ENCODE data around the gene GPR146.
"Not testable (repeated sequence)": the region's sequence is repeated elsewhere in the genome, so short reads cannot be mapped to it uniquely, and the experiment has no call there.

DNA sequence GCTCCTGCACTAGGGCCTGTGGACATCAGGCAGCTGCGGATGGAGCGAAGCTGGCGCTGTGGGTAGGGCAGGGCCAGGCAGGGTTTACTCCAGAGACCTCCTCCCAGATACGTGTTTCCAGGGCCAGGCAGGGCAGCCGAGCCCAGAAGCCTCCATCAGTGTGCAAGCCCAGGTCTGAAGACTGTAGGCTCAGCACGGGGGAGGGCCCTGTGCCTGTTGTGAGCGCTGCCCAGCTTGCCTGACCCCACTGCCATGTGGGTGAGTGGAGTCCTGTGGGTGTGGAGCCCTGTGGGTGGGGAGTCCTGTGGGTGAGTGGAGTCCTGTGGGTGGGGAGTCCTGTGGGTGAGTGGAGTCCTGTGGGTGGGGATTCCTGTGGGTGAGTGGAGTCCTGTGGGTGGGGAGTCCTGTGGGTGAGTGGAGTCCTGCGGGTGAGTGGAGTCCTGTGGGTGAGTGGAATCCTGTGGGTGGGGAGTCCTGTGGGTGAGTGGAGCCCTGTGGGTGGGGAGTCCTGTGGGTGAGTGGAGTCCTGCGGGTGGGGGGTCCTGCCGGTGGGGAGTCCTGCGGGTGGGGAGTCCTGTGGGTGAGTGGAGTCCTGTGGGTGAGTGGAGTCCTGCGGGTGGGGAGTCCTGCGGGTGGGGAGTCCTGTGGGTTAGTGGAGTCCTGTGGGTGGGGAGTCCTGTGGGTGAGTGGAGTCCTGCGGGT, 43.1 kb upstream of the GPR146 start:
- not testable (repeated sequence) for TF ChIP-seq POLR2A (IDR thresholded peaks at IDR 0.05)
- TF ChIP-seq, protein P1, sequence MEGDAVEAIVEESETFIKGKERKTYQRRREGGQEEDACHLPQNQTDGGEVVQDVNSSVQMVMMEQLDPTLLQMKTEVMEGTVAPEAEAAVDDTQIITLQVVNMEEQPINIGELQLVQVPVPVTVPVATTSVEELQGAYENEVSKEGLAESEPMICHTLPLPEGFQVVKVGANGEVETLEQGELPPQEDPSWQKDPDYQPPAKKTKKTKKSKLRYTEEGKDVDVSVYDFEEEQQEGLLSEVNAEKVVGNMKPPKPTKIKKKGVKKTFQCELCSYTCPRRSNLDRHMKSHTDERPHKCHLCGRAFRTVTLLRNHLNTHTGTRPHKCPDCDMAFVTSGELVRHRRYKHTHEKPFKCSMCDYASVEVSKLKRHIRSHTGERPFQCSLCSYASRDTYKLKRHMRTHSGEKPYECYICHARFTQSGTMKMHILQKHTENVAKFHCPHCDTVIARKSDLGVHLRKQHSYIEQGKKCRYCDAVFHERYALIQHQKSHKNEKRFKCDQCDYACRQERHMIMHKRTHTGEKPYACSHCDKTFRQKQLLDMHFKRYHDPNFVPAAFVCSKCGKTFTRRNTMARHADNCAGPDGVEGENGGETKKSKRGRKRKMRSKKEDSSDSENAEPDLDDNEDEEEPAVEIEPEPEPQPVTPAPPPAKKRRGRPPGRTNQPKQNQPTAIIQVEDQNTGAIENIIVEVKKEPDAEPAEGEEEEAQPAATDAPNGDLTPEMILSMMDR (IDR thresholded peaks at IDR 0.05) = not testable (repeated sequence)
